PC-9 (cell line): ENCODE measurements around the gene CYFIP1.

Experiments used
- EZH2 ChIP-seq: fragments of 200-600 bp; sonication (generic); IDR thresholded peaks from 2 replicates; pipeline ENCODE4 v1.8.0; 2017; ENCODE audit warnings: antibody characterized with exemption, low read depth
- TF ChIP-seq, protein P1 (sequence below): fragments of 200-600 bp; sonication (generic); conservative IDR thresholded peaks from 2 replicates; pipeline ENCODE4 v1.6.1; 2017; ENCODE audit warnings: mixed run types, antibody characterized with exemption, mild to moderate bottlenecking, moderate library complexity

DNA sequence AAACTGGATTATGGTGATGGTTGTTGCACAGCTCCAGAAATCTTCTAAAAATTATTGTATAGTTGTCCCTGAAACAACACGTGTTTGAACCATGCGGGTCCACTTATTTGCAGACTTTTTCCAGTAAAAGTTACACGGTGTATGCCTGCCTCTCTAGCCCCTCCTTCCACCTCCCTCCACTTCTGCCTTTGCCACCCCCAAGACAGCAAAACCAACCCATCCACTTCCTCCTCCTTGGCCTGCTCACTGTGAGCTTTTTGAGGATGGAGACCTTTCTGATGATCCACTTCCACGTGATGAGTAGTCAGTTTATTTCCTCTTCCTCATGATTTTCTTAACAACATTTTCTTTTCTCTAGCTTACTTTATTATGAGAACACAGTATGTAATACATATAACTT is 5.4 kb downstream of the CYFIP1 start:
- TF ChIP-seq, protein P1, sequence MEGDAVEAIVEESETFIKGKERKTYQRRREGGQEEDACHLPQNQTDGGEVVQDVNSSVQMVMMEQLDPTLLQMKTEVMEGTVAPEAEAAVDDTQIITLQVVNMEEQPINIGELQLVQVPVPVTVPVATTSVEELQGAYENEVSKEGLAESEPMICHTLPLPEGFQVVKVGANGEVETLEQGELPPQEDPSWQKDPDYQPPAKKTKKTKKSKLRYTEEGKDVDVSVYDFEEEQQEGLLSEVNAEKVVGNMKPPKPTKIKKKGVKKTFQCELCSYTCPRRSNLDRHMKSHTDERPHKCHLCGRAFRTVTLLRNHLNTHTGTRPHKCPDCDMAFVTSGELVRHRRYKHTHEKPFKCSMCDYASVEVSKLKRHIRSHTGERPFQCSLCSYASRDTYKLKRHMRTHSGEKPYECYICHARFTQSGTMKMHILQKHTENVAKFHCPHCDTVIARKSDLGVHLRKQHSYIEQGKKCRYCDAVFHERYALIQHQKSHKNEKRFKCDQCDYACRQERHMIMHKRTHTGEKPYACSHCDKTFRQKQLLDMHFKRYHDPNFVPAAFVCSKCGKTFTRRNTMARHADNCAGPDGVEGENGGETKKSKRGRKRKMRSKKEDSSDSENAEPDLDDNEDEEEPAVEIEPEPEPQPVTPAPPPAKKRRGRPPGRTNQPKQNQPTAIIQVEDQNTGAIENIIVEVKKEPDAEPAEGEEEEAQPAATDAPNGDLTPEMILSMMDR: no peak
- no peak for TF ChIP-seq EZH2
